NCI-H1417 (cell line): ENCODE results near the gene PTPRJ.

Experiments used
- DNase-seq, 3 experiments: peaks; one replicate each; lab custom pipeline; 2025; lab: John Stamatoyannopoulos, UW

Gene PTPRJ

DNA sequence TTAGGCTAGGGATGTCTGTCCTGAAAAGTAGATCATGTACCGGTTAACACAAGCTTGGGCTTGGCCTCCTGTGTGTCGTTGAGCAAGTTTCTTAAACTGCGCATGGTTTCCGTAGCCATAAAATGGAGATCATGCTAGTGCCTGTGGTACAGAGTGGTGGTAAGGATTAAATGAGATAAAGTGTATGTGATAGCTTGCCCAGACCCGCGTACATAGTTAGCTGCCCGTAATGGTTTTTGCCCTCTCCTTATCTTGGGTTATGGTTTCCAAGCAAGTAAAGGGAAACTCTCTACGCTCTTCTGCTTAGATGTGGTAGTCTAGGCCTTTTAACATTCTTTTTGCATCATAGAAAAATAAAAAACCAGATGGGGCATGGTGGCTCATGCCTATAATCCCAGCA lies 11.0 kb upstream of the PTPRJ start:
- DNase-seq: no peak

DNA sequence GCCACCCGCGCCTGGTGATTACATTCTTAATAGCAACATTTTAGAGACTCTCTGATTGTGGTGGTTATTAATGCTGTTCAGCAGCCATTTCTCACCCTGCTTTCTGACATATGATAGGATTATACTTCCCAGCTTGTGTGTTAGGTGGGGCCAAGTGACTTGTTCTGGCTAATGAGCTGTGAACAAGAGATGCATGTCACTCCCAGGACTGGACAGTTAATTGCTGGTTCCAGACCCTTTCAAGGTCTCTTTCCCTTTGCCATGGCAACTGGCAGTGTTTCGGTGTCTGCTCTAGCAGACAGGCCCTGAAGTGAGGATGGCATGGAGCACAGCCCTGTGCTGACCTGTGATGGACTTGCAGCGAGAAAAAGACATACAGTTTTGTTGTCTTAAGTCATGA lies 8.9 kb upstream of the PTPRJ start:
- DNase-seq: peak; percentile 21 to 88 (median 39)

- no peak for DNase-seq
Measured at GRCh38 chr11:47973173-47973572, 7.2 kb upstream of the PTPRJ start.

DNA sequence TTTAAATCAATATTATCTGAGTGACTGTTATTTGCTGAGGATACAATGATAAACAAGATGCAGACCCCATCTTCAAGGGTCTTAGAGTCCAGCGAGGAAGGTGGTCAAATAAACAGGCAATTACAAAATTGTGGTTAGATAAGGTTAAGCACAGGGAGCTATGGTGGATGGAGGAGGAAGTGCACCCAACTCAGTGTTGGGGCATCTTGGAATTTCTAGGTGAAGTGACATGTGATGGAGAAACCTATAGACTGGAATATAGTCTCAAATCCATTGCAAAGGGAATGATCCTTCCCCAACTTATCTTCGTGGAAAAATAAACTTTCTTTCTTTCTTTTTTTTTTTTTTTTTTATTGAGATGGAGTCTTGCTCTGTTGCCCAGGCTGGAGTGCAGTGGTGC lies 3.4 kb upstream of the PTPRJ start:
- DNase-seq: no peak

GRCh38 chr11:47977623-47978022 lies 2.7 kb upstream of the PTPRJ start:
- no peak for DNase-seq

DNA sequence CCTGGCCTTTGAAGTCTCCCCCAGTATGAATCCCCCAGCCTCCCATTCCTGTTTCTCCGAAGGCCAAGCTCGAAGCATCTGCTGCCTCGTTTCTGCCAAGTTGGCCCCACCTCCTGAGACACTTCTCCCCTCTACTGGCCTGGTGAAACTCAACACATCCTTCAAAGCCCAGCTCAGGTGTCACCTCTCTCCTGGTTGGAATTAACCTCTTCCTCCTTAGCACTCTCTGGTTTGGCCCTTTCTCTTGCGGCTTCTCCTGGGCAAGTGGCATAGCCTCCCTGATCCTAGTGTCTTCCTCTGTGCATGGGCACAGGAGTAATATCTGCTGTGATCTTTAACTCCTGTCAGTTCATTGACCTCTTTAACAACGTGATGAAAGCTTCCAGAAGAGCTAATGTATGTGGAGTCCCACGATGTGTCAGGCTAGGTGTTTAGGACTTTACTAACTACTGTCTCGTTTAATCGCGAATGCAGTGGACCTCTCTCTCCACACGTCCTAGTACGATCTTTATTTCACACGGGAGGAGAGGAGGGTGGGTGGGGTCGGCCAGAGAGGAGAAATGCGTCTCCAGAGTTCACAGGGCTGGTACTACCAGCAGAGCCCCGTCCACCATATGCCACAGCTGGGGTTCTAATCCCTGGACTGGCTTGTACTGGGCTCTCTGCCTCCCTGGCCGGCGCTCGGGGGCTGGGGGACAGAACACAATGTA lies 826 bp upstream of the PTPRJ start:
- peak; percentile 15 to 79 (median 30) for DNase-seq

- peak; percentile 47 to 68 (median 66) for DNase-seq
Measured at GRCh38 chr11:47980907-47981621, 705 bp downstream of the PTPRJ start.

GRCh38 chr11:47981667-47982404 lies 1.5 kb downstream of the PTPRJ start:
- peak in 2 of 3 experiments; percentile 31 to 35 for DNase-seq

GRCh38 chr11:47982616-47983015 lies 2.3 kb downstream of the PTPRJ start:
- no peak for DNase-seq

DNA sequence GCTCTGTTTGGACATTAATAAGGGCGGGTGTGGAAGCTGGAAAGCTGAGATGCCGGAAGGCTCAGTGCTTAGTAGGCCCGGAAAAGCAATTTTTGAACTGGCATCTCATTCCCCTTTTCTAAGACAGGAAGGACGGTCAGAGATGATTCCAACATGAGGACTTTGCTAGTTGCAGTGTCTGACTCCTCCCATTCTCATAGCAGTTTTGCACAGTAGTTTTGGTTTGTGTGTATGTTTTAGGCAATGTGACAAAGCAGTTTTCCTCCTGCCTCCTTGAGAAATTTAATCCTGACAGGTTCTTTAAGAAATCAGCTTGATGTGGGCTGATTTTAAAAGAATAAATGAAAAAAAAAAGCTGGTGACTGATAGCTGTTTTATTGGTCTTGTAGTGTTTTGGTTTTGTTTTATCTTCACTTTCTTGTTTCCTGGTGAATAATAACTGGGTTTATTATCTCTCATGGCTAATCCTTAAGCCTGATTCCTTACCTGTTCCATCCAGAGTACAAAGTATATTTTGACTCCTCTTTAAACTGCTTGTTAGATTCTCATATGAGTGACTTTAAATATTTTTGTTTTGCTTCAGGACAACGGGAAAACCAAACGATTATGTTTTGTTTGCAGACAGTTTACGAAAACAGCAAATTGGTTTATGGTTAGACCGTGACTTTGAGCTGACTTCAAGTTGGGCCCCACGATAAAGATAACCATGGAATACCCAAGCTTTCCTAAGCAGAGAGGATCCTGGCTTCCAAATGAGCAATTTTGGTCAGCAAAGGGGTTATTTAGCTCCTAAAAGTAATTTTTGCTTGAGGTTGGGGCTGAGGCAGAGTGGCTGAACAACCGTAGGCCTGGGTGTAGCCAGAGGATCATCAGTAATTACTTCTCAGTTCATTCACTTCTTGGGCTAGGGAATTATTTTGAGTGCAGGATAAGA lies 3.4 kb downstream of the PTPRJ start:
- DNase-seq: peak in 1 of 3 experiments; percentile 48

GRCh38 chr11:47986219-47986618 lies 5.9 kb downstream of the PTPRJ start:
- DNase-seq: no peak

GRCh38 chr11:47986742-47987141 lies 6.4 kb downstream of the PTPRJ start:
- no peak for DNase-seq

- DNase-seq: no peak
Measured at GRCh38 chr11:47987310-47987709, 7.0 kb downstream of the PTPRJ start.

- no peak for DNase-seq
Measured at GRCh38 chr11:47987781-47988180, 7.4 kb downstream of the PTPRJ start.

DNA sequence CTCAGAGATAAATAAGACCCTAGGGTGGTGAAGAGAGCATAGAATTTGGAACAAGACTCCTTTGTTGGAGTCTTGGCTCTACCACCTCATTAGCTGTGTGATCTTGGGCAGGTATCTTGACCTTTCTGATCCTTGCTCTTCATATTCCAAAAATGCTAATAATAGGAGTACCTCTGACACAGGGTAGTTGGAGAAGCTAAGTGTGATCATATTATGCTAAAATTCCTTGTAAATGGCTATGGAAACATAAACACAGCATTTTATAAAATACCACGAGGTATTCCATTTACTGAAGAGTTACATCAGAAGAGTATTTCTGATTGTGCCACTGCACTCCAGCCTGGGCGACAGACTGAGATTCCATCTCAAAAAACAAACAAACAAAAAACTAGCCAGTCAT lies 9.4 kb downstream of the PTPRJ start:
- no peak for DNase-seq

DNA sequence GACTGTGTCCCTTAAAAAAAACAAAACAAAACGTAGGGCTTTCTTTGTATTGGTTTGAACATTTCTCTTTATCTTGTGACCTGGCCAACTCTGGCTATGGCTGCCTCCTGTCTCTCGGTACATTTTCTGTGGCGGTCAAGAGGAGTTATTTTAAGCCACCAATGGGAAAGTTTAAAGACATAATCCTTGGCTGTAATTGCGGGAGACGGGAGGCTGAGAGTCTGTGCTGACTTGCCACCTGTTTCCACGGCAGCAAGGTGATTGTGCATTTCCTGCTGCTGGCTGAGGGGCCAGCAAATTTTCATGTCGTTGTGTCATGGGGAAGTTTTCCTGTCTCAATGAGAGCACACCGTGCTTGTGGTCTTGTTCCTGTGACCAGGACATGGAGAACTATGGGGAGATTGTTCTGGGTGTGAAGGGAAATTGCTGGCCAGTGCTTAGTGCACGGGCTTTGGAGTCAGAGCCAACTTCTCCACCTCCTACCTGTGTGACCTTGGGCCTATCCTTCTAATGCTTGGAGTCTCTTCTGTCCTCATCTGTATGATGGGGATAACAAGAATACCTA lies 11.0 kb downstream of the PTPRJ start:
- peak; percentile 82 to 90 (median 88) for DNase-seq

DNA sequence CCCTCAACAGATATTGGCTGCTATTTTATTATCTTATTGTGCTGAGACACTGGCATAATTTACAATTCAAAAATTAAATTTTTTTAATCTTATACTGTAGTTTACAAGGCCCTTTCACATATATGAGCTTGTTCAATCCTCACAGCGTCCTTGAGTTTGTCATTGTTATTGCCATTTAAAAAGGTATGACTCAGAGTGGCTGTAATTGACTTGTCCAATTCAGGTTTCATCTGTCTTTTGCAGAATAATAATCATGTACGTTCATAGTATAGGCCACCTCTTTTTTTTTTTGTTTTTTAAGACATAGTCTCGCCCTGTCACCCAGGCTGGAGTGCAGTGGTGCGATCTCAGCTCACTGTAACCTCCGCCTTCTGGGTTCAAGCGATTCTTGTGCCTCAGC lies 11.5 kb downstream of the PTPRJ start:
- peak in 1 of 3 experiments; percentile 54 for DNase-seq

DNA sequence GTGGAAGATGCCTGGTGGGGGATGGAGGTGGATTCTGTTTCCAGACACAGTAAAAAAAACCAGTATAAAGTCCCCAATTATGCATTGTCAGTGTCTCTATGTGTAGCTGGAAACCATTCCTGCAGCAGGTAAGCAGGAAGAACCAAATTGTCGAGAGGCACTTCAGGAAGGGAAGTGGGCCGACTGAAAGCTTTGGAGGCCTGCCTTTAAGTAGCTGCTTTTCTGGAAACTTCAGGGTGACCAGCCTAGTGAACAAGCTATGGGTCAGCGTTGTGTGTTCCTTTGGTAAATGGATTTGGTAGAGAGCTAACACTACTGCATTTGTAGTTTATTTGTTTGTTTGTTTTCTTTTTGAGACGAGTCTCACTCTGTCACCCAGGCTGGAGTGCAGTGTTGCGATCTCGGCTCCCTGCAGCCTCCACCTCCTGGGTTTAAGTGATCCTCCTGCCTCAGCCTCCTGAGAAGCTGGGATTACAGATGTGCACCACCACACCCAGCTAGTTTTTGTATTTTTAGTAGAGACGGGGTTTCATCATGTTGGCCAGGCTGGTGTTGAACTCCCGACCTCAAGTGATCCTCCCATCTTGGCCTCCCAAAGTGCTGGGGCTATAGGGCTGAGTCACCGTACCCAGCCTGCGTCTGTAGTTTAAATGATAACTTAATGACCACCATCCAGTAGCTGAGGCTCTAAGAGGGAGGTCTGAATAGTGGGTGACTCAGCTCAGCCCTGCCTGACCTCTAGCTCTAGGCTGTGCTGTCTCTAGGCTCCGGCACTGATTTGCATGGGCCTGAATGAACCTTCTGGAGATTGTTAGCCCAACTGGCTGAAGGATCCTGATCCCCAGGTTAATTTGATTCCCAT lies 12.8 kb downstream of the PTPRJ start:
- DNase-seq: peak in 1 of 3 experiments; percentile 18

DNA sequence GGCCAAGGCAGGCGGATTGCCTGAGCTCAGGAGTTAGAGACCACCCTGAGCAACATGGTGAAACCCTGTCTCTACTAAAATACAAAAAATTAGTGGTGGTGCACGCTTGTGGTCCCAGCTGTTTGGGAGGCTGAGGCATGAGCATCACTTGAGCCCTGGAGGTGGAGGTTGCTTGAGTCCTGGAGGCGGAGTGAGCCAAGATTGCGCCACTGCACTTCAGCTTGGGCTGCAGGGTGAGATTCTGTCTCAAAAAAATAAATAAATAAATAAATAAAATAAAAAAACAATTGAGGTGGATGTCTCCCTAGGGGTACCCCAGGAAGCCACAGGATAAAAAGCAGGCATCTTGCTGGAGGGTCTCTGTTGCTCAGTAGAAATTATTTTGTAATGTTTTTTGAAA lies 14.1 kb downstream of the PTPRJ start:
- DNase-seq: no peak

- DNase-seq: no peak
Measured at GRCh38 chr11:47995360-47995769, 15.0 kb downstream of the PTPRJ start.
